ENCODE data around the gene MLLT10. TPM values are rescaled to one million over a fixed set of nuclear protein-coding genes. Genes with fewer than 3 reads are reported as not detected.
"Not testable (repeated sequence)": the region's sequence is repeated elsewhere in the genome, so short reads cannot be mapped to it uniquely, and the experiment has no call there.

MLLT10 gene
- total RNA-seq, 2 experiments from 2014 or later: 32.8 to 35.4 TPM

DNA sequence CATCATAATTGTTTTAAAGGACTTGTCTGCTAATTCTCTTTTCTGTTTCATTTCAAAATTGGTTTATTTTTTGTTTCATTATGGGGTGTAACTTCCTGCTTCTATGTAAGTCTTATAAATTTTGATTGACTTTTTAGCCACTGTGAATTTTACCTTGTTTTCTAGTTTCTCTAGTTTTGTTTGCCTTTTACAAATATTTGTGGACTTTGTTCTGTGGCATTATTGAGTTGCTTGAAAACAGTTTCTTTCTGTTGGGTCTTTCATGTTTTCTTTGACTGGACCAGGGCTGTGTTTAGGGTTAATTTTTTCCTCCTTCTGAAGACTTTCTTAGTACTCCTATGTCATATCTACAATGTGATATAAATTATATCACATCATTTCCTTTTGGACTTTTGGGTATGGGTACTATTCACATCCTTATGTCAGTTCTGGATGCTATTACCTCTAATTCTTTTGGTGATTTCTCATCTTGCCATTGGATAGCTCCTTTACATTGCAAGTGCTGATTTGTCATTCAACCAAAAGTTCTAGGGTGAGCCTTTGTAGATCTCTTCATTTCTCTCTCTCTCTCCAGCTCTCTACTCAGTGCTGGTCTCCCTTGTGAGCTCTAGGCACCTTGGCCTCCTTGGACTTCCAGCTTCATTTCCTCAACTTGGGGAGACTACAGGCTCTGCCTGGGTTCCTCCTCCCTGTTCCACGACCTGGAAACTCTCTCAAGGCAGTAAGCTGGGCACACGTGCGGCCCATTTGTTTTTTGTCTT, 36.9 kb downstream of the MLLT10 start:
- DNase-seq: no peak
- peak overlapping the region; percentile 40 for H3K27ac Mint-ChIP-seq
- CTCF ChIA-PET: no interaction called here
- no peaks in the 10 kb centered on the region for H3K27me3 Mint-ChIP-seq
- intact Hi-C loops (cut with micrococcal nuclease): no loop called here
- peaks cover 20% of the 10 kb centered on the region for H3K36me3 Mint-ChIP-seq
- H3K4me3 Mint-ChIP-seq: no peak overlapping the region
- peaks cover 47% of the 10 kb centered on the region for H3K4me1 Mint-ChIP-seq (ENCODE audit: low read depth)
- POLR2A ChIA-PET: no interaction called here
- no peaks in the 10 kb centered on the region for H3K9me3 Mint-ChIP-seq

GRCh38 chr10:21572578-21572977, 38.5 kb downstream of the MLLT10 start:
- CTCF ChIA-PET: no interaction called here
- Mint-ChIP-seq H3K36me3 (peaks cover 18% of the 10 kb centered on the region), H3K27ac (no peak overlapping the region), H3K4me3 (no peak overlapping the region), H3K9me3 (no peaks in the 10 kb centered on the region), H3K27me3 (no peaks in the 10 kb centered on the region), H3K4me1 (ENCODE audit: low read depth) (peaks cover 45% of the 10 kb centered on the region)
- intact Hi-C loops (cut with micrococcal nuclease): no loop called here
- no peak for DNase-seq
- POLR2A ChIA-PET: no interaction called here

DNA sequence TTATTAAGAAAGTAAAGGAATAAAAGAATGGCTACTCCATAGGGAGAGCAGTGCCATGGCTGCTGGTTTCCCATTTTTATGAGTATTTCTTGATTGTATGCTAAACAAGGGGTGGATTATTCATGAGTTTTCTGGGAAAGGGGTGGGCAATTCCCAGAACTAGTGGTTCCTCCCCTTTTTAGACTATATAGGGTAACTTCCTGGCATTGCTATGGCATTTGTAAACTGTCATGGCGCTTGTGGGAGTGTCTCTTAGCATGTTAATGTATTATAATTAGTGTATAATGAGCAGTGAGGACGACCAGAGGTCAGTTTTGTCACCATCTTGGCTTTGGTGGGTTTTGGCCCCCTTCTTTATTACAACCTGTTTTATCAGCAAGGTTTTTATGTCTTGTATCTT, 40.5 kb downstream of the MLLT10 start:
- peaks cover 51% of the 10 kb centered on the region for H3K4me1 Mint-ChIP-seq (ENCODE audit: low read depth)
- H3K4me3 Mint-ChIP-seq; H3K27me3 Mint-ChIP-seq; CTCF ChIA-PET; intact Hi-C loops (cut with micrococcal nuclease); H3K27ac Mint-ChIP-seq; H3K9me3 Mint-ChIP-seq; POLR2A ChIA-PET; DNase-seq: not testable (repeated sequence)
- H3K36me3 Mint-ChIP-seq: peaks cover 18% of the 10 kb centered on the region

GRCh38 chr10:21579291-21579690, 45.3 kb downstream of the MLLT10 start:
- H3K36me3 Mint-ChIP-seq: peaks cover 25% of the 10 kb centered on the region
- H3K9me3 Mint-ChIP-seq: peaks cover 9% of the 10 kb centered on the region
- peak overlapping the region; percentile 12 for H3K27ac Mint-ChIP-seq
- intact Hi-C loops (cut with micrococcal nuclease): no loop called here
- no peak for DNase-seq
- H3K4me1 Mint-ChIP-seq (ENCODE audit: low read depth): peaks cover 37% of the 10 kb centered on the region
- ChIA-PET CTCF (no interaction called here), POLR2A (no interaction called here)
- H3K27me3 Mint-ChIP-seq: no peaks in the 10 kb centered on the region
- no peak overlapping the region for H3K4me3 Mint-ChIP-seq

DNA sequence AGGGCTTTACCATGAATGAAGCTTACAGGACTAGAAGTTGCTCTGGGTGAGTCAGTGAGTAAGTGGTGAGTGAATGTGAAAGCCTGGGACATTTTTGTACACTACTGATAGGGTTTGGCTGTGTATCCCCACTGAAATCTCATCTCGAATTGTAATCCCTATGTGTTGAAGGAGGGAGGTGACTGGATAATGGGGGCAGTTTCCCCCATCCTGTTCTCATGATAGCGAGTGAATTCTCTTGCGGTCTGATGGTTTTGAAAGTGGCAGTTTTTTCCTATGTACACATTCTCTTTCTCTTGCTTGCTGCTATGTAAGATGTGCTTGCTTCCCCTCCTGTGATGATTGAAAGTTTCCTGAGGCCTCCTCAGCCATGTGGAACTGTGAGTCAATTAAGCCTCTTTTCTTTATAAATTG, 47.4 kb downstream of the MLLT10 start:
- peak; percentile 55 for DNase-seq
- H3K4me1 Mint-ChIP-seq (ENCODE audit: low read depth): peaks cover 42% of the 10 kb centered on the region
- intact Hi-C loops (cut with micrococcal nuclease): loop anchor here (1.0 kb wide), 3 partner anchors 32 to 129 kb away; partner anchors contain the start of gene MLLT10

DNA sequence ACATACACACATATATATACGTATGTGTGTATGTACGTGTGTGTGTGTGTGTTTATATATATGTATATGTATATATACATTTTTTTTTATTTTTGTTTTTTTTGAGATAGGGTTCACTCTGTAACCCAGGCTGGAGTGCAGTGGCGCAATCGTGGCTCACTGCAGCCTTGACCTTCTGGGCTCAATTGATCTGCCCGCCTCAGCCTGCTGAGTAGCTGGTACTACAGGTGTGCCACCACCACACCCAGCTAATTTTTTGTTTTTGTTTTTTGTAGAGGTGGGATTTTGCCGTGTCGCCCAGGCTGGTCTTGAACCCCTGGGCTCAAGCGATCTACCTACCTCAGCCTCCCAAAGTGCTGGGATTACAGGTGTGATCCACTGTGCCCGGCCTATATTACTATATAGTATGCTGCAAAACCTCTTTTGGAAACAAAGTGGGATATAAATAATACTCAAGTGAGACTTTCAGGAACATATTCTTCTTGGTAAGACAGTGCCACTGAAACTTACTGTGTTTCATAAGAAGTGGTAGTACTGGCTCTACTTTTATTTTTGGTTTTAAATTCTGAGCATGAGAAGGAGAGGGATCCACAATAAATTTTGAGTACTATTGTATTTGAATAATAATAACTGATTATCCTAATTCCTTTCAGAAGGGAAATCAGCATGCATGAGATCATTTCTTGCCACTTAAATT, 51.0 kb downstream of the MLLT10 start:
- Mint-ChIP-seq H3K4me3 (peak overlapping the region; percentile 16), H3K27me3 (no peaks in the 10 kb centered on the region), H3K36me3 (peaks cover 32% of the 10 kb centered on the region), H3K4me1 (ENCODE audit: low read depth) (peaks cover 52% of the 10 kb centered on the region), H3K9me3 (peaks cover 9% of the 10 kb centered on the region), H3K27ac (no peak overlapping the region)
- ChIA-PET POLR2A (no interaction called here), CTCF (no interaction called here)
- no peak for DNase-seq
- intact Hi-C loops (cut with micrococcal nuclease): no loop called here

More for the DNA sequence above, 47.4 kb downstream of the MLLT10 start:
- CTCF ChIA-PET, H3K9me3 Mint-ChIP-seq, POLR2A ChIA-PET, H3K27me3 Mint-ChIP-seq: not testable (repeated sequence)
- Mint-ChIP-seq H3K27ac (peak overlapping the region; percentile 80), H3K36me3 (peaks cover 28% of the 10 kb centered on the region), H3K4me3 (peak overlapping the region; percentile 33)

DNA sequence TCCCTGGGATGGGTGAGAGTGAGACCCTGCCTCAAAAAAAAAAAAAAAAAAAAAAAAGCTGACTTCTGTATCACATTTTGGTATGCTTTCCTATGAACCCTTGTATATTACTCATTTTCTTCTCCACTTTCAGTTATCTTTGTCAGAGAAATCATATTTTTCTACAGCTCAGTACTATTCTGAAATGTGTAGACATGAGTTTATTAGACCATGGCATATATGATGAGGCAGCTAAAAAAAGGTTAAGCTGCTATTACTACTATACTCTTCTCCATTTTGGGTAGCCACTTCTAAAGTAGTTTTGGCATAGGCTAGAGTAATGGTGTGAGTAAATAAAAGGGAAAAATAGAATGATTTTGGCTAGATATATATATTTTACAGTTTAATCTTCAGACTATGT, 53.4 kb downstream of the MLLT10 start:
- Mint-ChIP-seq H3K27ac (no peak overlapping the region), H3K9me3 (peaks cover 9% of the 10 kb centered on the region), H3K4me1 (ENCODE audit: low read depth) (peaks cover 52% of the 10 kb centered on the region), H3K36me3 (peaks cover 41% of the 10 kb centered on the region), H3K27me3 (no peaks in the 10 kb centered on the region), H3K4me3 (no peak overlapping the region)
- POLR2A ChIA-PET: no interaction called here
- CTCF ChIA-PET: no interaction called here
- no peak for DNase-seq
- intact Hi-C loops (cut with micrococcal nuclease): no loop called here

DNA sequence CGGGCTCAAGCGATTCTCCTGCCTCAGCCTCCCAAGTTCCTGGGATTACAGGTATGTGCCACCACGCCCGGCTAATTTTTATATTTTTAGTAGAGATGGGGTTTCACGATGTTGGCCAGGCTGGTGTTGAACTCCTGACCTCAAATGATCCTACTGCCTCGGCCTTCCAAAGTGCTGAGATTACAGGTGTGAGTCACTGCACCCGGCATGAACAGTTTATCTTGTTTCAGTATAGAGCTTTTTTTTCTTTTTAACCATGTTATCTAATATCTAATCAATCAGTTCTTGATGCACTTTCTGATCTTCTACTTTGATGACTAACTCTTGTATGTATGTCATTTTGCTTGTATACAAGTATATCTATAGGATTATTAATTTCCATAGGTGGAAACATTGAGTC, 54.1 kb downstream of the MLLT10 start:
- intact Hi-C loops (cut with micrococcal nuclease); H3K4me3 Mint-ChIP-seq; H3K27me3 Mint-ChIP-seq; H3K27ac Mint-ChIP-seq; CTCF ChIA-PET; H3K9me3 Mint-ChIP-seq; POLR2A ChIA-PET: not testable (repeated sequence)
- DNase-seq: peak; percentile 19
- Mint-ChIP-seq H3K36me3 (peaks cover 40% of the 10 kb centered on the region), H3K4me1 (ENCODE audit: low read depth) (peaks cover 52% of the 10 kb centered on the region)

- Mint-ChIP-seq H3K9me3 (no peaks in the 10 kb centered on the region), H3K36me3 (peaks cover 33% of the 10 kb centered on the region), H3K4me1 (ENCODE audit: low read depth) (peaks cover 30% of the 10 kb centered on the region), H3K27me3 (no peaks in the 10 kb centered on the region), H3K4me3 (no peak overlapping the region), H3K27ac (peak overlapping the region; percentile 19)
- intact Hi-C loops (cut with micrococcal nuclease): no loop called here
- no peak for DNase-seq
- POLR2A ChIA-PET: interaction anchor here (0.6 kb wide), 1 partner anchor 42 kb away, joined by 3 read pairs; no protein-coding TSS in a partner anchor
- CTCF ChIA-PET: interaction anchor here (0.7 kb wide), 1 partner anchor 14 kb away, joined by 3 read pairs; no protein-coding TSS in a partner anchor
Measured at GRCh38 chr10:21593986-21594385, 60.0 kb downstream of the MLLT10 start.

DNA sequence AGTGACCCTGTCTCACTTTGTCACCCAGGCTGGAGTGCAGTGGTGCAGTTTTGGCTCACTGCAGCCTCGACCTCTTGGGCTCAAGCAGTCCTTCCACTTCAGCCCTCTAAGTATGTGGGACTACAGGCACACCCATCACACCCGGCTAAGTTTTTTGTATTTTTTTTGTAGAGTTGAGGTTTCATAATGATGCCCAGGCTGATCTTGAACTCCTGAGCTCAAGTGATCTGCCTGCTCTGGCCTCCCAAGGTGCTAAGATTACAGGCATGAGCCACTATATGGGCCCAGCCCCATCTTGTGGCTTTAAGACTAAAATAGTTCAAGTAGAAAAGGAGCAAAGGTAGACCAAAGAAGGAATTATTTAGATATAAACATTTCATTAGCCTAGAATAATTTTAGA, 65.5 kb downstream of the MLLT10 start:
- ChIA-PET POLR2A (no interaction called here), CTCF (interaction anchor here (0.5 kb wide), 1 partner anchor 410 kb away, joined by 3 read pairs; no protein-coding TSS in a partner anchor)
- H3K9me3 Mint-ChIP-seq: no peaks in the 10 kb centered on the region
- H3K27me3 Mint-ChIP-seq: no peaks in the 10 kb centered on the region
- intact Hi-C loops (cut with micrococcal nuclease): no loop called here
- no peak overlapping the region for H3K27ac Mint-ChIP-seq
- H3K4me3 Mint-ChIP-seq: no peak overlapping the region
- peaks cover 15% of the 10 kb centered on the region for H3K36me3 Mint-ChIP-seq
- H3K4me1 Mint-ChIP-seq (ENCODE audit: low read depth): peaks cover 24% of the 10 kb centered on the region
- peak; percentile 15 for DNase-seq

- ChIA-PET POLR2A (no interaction called here), CTCF (no interaction called here)
- Mint-ChIP-seq H3K36me3 (peaks cover 11% of the 10 kb centered on the region), H3K27ac (no peak overlapping the region), H3K9me3 (no peaks in the 10 kb centered on the region), H3K4me1 (ENCODE audit: low read depth) (peaks cover 24% of the 10 kb centered on the region), H3K27me3 (no peaks in the 10 kb centered on the region), H3K4me3 (no peak overlapping the region)
- intact Hi-C loops (cut with micrococcal nuclease): no loop called here
- DNase-seq: no peak
Measured at GRCh38 chr10:21600804-21601433, 66.9 kb downstream of the MLLT10 start.

GRCh38 chr10:21602313-21602712, 68.3 kb downstream of the MLLT10 start:
- H3K4me1 Mint-ChIP-seq (ENCODE audit: low read depth): peaks cover 35% of the 10 kb centered on the region
- no peak for DNase-seq
- POLR2A ChIA-PET: interaction anchor here (0.6 kb wide), 1 partner anchor 13 kb away, joined by 3 read pairs; no protein-coding TSS in a partner anchor
- H3K27me3 Mint-ChIP-seq: no peaks in the 10 kb centered on the region
- H3K27ac Mint-ChIP-seq: no peak overlapping the region
- intact Hi-C loops (cut with micrococcal nuclease): no loop called here
- peaks cover 18% of the 10 kb centered on the region for H3K36me3 Mint-ChIP-seq
- CTCF ChIA-PET: no interaction called here
- no peak overlapping the region for H3K4me3 Mint-ChIP-seq
- no peaks in the 10 kb centered on the region for H3K9me3 Mint-ChIP-seq

Data from activated CD4-positive, alpha-beta memory T cell treated with anti-CD3 and anti-CD28 coated beads for 36 hours (primary cell).